HuH-7.5 (cell line): ENCODE results near the gene VKORC1L1.
"Not testable (repeated sequence)": the region's sequence is repeated elsewhere in the genome, so short reads cannot be mapped to it uniquely, and the experiment has no call there.

Experiments used
- DNase-seq: peaks from one replicate; pipeline ENCODE4 v3.0.0; 2011; ENCODE audit warnings: low spot score

VKORC1L1 gene

DNA sequence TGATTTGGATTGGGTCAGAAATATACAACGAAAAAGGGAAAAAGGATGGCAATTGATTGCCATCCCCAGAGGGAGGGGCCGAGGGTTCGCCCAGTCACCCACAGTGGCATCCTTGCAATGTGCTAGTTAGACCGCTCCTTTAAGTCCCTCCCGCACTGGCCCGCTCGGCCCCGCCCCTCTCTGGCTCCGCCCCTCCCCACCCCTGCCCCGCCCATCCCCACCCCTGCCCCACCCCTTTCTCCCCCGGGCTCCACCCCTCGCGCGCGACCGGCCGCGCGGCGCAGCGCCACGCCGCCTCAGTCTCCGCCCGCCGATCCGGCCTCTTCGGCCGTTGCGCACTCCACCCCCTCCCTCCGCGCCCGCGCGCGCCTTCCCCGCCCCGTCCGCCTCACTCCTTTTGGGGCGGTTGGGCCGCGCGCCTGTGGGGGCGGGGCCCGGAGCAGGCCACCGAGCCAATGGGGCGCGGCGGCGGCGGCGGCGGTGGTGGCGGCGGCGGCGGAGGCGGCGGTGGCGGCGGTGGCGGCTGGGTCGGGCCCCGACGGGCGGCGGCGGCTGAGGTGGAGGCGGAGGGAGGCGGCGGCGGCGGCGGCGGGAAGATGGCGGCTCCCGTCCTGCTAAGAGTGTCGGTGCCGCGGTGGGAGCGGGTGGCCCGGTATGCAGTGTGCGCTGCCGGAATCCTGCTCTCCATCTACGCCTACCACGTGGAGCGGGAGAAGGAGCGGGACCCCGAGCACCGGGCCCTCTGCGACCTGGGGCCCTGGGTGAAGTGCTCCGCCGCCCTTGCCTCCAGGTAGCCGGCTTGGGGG, at the start of gene VKORC1L1:
Gene VKORC1L1 (plus strand): TSS at position 299 of the 806 bp plus-strand sequence. CDS start 298 bp downstream, at position 597.
- DNase-seq: peak; percentile 79

DNA sequence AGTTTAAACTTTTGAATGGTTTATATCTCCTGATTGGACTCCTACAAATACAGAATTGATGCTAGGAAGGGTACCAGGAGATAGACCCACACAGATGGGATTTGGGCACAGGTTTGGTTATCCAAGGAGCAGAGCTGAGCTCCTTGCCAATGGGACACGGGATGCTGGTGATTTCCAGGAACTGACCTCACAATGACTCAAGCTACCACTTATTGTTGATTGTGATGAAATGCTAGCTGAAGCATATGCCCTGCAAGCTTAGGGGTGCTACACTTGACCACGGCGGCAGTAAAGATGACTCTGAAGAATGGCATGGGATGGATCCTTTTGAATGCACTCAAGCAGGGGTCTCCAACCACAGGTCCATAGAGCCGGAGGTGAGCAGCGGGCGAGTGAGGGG, 45.5 kb upstream of the VKORC1L1 start:
- no peak for DNase-seq

DNA sequence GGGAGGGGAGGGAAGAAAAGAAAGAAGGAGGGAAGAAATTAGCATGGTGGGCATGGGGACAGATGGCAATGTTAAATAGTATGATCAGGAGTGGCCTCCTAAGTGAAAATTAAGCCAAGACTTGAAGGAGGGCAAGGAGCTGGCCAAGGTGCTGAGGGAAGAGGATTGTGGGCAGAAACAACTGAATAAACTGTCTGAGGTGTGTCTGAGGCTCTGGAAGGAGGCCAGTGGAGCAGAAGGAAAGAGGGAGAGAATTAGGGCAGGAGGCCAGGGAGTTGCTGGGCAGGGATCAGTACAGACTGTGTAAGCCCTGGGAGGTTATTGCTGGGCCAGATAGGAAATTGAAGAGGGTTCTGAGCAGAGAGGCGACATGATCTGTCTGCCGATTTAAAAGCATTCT, 40.6 kb upstream of the VKORC1L1 start:
- DNase-seq: no peak

- not testable (repeated sequence) for DNase-seq
Measured at GRCh38 chr7:65836684-65837083, 36.2 kb upstream of the VKORC1L1 start.

DNA sequence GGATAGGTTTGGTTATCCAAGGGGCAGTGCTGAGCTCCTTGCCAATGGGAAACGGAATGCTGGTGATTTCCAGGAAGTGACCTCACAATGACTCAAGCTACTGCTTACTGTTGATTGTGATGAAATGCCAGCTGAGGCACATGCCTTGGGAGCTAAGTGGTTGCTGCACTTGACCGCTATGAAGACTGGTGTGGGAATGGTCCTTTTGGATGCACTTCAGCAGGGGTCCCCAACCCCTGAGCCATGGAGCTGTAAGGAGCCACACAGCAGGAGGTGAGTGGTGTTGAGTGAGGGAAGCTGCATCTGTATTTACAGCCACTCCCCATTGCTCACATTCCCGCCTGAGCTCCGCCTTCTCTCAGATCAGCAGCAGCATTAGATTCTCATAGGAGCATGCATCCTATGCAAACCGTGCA, 35.3 kb upstream of the VKORC1L1 start:
- DNase-seq: not testable (repeated sequence)

- DNase-seq: no peak
Measured at GRCh38 chr7:65839846-65840245, 33.0 kb upstream of the VKORC1L1 start.

DNA sequence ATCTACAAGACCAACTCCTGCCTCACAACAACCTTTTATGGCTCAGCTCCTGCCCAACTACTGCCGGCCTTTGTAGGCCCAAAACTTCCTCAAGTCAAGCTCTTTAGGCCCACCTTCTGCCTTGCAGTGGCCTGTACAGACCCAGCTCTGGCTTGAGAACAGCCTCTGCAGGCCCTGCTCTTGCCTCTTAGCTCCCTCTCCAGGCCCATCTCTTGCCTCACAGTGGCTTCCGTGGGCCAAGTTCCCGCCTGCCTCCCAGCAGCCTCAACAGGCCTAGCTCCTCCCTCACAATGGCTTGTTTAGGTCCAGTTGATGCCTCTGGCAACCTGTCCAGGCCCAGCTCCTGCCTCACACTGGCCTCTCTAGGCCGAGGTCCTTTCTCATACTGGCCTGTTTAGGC, 32.4 kb upstream of the VKORC1L1 start:
- no peak for DNase-seq

DNA sequence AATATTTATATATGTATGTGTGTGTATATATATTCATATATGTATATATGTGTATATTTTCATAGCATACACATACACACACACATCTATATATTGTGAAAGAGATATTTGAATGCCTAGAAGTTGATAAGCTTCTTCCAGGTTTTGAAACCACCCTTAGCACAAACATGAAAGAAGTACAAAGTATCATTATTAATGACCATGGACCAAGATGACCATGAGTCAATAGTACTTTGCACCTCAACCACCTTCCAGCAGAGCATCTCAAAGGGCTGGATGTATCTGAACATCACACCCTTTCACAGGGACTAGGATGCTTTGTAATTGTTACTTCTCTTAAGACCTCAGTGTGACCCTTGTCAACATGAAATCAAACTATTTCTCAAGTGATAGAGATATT, 29.3 kb upstream of the VKORC1L1 start:
- not testable (repeated sequence) for DNase-seq

- no peak for DNase-seq
Measured at GRCh38 chr7:65846008-65846570, 26.8 kb upstream of the VKORC1L1 start.

- not testable (repeated sequence) for DNase-seq
Measured at GRCh38 chr7:65853426-65853825, 19.4 kb upstream of the VKORC1L1 start.

DNA sequence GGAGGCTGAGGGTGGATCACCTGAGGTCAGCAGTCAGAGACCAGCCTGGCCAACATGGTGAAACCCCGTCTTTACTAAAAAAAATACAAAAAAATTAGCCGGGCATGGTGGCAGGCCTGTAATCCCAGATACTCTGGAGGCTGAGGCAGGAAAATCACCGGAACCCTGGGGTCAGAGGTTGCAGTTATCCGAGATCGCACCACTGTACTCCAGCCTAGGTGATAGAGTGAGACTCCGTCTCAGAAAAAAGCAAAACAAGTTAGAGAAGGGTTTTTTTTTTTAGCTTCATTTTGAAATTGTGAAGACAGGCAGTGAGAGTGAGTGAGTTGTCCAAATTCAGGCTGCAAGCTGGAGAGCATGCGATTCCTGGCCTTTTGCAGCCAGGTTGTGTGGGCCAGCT, 19.0 kb upstream of the VKORC1L1 start:
- not testable (repeated sequence) for DNase-seq

DNA sequence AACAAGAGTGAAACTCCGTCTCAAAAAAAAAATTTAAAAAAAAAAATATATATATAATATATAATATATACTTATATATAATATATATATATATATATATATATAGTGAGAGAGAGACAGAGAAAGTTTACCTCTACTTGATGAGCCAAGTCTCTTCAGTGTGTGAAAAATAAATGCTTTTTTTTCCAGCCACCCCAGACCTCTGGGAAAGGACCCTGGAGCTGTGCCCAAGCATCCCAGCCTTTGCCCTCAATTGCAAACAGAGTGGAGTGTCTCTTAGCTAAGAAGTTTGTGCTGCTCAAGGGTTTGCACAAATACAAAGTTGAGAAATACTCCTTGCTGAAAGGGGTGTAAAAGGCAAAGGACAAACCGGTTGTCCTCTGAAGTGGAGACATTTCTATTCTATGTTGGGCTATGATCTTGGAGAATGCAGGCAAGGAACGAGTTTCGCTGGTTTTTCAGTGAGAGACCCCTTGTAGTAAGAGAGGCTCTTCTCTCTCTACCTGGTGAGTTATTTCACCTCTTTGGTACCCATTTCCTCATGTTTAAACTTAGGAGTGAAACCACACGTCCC, 15.5 kb upstream of the VKORC1L1 start:
- not testable (repeated sequence) for DNase-seq

- DNase-seq: not testable (repeated sequence)
Measured at GRCh38 chr7:65858660-65859059, 14.2 kb upstream of the VKORC1L1 start.

GRCh38 chr7:65866244-65866643, 6.6 kb upstream of the VKORC1L1 start:
- not testable (repeated sequence) for DNase-seq

GRCh38 chr7:65867681-65868080, 5.2 kb upstream of the VKORC1L1 start:
- DNase-seq: not testable (repeated sequence)

- DNase-seq: not testable (repeated sequence)
Measured at GRCh38 chr7:65869312-65869711, 3.6 kb upstream of the VKORC1L1 start.

DNA sequence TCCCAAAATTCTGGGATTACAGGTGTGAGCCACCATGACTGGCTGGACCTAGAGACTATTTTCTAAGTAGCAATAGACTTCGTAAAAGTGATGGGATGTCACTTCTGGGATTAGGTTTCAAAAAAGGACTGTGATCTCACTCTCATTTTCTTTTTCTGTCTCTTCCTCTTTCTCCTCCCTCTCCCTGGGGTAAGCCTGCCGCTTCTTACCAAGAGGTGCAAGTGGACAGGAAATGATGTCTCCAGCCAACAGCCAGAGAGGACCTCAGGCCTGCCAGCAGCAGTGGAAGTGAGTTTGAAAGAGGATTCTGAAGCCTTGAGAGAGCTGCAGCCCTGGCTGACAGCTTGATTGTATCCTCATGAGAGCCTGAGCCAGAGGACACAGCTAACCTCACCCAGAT, 1.4 kb upstream of the VKORC1L1 start:
- not testable (repeated sequence) for DNase-seq

- DNase-seq: peak; percentile 10
Measured at GRCh38 chr7:65873582-65874193, 814 bp downstream of the VKORC1L1 start.

DNA sequence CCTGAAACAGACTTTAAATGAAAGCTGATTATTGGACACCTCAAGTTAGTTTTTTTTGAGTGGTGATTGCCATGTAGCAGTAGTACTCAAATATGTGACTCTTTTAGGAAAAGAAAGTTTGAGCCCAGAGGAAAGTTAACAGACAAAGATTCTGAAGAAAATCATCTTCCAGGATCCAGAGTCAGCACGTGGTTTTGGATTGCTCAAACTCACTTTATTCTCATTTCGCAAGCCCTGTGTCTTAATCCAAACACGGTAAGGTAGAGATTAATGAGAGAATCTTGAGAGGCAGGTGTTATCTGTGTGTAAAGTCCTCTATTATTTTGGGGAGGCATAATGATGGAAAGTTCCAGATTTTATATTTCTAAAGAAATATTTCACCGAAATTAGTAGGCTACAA, 2.8 kb downstream of the VKORC1L1 start:
- not testable (repeated sequence) for DNase-seq

GRCh38 chr7:65879292-65880153, 6.6 kb downstream of the VKORC1L1 start:
- DNase-seq: not testable (repeated sequence)

GRCh38 chr7:65880242-65880641, 7.4 kb downstream of the VKORC1L1 start:
- not testable (repeated sequence) for DNase-seq

DNA sequence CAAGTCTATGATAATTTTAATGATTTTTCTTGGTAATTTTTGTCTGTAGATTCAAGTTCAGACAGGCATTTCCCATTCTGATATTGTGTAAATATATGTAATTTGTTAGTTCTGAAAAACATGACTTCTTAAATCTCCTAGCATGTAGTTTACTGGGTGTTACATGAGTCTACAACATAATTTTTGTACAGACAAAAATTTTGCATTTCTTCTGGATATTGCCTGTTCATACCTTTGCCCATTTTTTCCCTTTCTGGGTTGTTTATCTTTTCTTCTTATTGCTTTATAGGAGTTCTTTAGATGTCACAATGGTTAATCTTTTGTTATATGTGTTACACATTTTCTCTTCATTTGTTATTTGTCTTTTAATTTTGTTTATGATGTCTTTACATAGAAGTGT, 12.1 kb downstream of the VKORC1L1 start:
- not testable (repeated sequence) for DNase-seq
